ENCODE results near the gene RBFOX2. TPM values are rescaled to one million over a fixed set of nuclear protein-coding genes. Genes with fewer than 3 reads are reported as not detected.
A peak's percentile ranks its signal among the peaks of the same experiment; 100 is the strongest.

The RBFOX2 gene
- total and polyA plus RNA-seq, 2 of the 13 experiments (the other 11 are each of a cell fraction or from before 2014, with no cell fraction given), result 37.3 to 40.4 TPM

DNA sequence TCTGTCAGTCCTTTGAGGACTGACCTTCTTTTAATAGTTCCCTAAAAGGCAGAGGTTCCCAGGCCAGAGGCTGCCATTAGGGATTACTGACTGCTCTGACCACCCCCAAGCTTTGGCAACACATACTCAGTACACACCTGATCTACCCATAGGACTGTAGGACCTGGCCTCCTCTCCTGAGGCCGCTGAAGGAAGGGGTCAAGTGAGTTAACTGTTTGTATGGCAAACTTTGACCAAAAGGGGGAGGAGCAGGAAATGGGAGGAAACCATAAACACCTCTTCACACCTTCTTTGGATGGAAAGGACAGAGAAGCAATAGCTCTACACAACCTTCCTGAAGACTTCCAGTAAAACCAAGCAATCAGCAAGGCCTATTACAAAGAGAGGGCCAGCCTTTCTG lies 207.0 kb downstream of the RBFOX2 start (continued):
- no peak for TF ChIP-seq ZNF891 (CRISPR knock-in tag; IDR thresholded peaks at IDR 0.05)
- no peak for TF ChIP-seq SRSF4 (IDR thresholded peaks at IDR 0.05; ENCODE audit: low read depth, low read length, poor library complexity, severe bottlenecking)
- no peak for TF ChIP-seq MXD1 (CRISPR knock-in tag; IDR thresholded peaks at IDR 0.05)
- TF ChIP-seq, protein P1, sequence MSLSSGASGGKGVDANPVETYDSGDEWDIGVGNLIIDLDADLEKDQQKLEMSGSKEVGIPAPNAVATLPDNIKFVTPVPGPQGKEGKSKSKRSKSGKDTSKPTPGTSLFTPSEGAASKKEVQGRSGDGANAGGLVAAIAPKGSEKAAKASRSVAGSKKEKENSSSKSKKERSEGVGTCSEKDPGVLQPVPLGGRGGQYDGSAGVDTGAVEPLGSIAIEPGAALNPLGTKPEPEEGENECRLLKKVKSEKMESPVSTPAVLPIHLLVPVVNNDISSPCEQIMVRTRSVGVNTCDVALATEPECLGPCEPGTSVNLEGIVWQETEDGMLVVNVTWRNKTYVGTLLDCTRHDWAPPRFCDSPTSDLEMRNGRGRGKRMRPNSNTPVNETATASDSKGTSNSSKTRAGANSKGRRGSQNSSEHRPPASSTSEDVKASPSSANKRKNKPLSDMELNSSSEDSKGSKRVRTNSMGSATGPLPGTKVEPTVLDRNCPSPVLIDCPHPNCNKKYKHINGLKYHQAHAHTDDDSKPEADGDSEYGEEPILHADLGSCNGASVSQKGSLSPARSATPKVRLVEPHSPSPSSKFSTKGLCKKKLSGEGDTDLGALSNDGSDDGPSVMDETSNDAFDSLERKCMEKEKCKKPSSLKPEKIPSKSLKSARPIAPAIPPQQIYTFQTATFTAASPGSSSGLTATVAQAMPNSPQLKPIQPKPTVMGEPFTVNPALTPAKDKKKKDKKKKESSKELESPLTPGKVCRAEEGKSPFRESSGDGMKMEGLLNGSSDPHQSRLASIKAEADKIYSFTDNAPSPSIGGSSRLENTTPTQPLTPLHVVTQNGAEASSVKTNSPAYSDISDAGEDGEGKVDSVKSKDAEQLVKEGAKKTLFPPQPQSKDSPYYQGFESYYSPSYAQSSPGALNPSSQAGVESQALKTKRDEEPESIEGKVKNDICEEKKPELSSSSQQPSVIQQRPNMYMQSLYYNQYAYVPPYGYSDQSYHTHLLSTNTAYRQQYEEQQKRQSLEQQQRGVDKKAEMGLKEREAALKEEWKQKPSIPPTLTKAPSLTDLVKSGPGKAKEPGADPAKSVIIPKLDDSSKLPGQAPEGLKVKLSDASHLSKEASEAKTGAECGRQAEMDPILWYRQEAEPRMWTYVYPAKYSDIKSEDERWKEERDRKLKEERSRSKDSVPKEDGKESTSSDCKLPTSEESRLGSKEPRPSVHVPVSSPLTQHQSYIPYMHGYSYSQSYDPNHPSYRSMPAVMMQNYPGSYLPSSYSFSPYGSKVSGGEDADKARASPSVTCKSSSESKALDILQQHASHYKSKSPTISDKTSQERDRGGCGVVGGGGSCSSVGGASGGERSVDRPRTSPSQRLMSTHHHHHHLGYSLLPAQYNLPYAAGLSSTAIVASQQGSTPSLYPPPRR (CRISPR knock-in tag; IDR thresholded peaks at IDR 0.05; ENCODE audit: borderline replicate concordance), result peak; percentile 20; the same call in 1 of the 2 replicates
- no peak for TF ChIP-seq ZNF33A (CRISPR knock-in tag; IDR thresholded peaks at IDR 0.05; ENCODE audit: borderline replicate concordance)
- no peak for TF ChIP-seq ZNF547 (CRISPR knock-in tag; IDR thresholded peaks at IDR 0.05)
- no peak for TF ChIP-seq NFIC (IDR thresholded peaks at IDR 0.05; ENCODE audit: low read length)
- no peak for TF ChIP-seq ZNF883 (CRISPR knock-in tag; IDR thresholded peaks at IDR 0.05; ENCODE audit: not compliant biosample characterization)
- TF ChIP-seq, protein P2, sequence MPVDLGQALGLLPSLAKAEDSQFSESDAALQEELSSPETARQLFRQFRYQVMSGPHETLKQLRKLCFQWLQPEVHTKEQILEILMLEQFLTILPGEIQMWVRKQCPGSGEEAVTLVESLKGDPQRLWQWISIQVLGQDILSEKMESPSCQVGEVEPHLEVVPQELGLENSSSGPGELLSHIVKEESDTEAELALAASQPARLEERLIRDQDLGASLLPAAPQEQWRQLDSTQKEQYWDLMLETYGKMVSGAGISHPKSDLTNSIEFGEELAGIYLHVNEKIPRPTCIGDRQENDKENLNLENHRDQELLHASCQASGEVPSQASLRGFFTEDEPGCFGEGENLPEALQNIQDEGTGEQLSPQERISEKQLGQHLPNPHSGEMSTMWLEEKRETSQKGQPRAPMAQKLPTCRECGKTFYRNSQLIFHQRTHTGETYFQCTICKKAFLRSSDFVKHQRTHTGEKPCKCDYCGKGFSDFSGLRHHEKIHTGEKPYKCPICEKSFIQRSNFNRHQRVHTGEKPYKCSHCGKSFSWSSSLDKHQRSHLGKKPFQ (CRISPR knock-in tag; IDR thresholded peaks at IDR 0.05; ENCODE audit: insufficient replicate concordance), result no peak
- TF ChIP-seq, protein P3, sequence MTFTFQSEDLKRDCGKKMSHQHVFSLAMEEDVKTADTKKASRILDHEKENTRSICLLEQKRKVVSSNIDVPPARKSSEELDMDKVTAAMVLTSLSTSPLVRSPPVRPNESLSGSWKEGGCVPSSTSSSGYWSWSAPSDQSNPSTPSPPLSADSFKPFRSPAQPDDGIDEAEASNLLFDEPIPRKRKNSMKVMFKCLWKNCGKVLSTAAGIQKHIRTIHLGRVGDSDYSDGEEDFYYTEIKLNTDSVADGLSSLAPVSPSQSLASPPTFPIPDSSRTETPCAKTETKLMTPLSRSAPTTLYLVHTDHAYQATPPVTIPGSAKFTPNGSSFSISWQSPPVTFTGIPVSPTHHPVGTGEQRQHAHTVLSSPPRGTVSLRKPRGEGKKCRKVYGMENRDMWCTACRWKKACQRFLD (CRISPR knock-in tag; IDR thresholded peaks at IDR 0.05; ENCODE audit: borderline replicate concordance), result no peak
- peak; percentile 59 for TF ChIP-seq PAXIP1 (CRISPR knock-in tag; conservative IDR thresholded peaks at IDR 0.05)
- TF ChIP-seq, protein P4, sequence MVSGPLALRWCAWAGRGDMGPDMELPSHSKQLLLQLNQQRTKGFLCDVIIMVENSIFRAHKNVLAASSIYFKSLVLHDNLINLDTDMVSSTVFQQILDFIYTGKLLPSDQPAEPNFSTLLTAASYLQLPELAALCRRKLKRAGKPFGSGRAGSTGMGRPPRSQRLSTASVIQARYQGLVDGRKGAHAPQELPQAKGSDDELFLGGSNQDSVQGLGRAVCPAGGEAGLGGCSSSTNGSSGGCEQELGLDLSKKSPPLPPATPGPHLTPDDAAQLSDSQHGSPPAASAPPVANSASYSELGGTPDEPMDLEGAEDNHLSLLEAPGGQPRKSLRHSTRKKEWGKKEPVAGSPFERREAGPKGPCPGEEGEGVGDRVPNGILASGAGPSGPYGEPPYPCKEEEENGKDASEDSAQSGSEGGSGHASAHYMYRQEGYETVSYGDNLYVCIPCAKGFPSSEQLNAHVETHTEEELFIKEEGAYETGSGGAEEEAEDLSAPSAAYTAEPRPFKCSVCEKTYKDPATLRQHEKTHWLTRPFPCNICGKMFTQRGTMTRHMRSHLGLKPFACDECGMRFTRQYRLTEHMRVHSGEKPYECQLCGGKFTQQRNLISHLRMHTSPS (CRISPR knock-in tag; IDR thresholded peaks at IDR 0.05; ENCODE audit: low read depth), result no peak
- no peak for TF ChIP-seq E2F2 (CRISPR knock-in tag; IDR thresholded peaks at IDR 0.05; ENCODE audit: borderline replicate concordance)
